Measurements from ENCODE around the gene AGER. TPM values are rescaled to one million over a fixed set of nuclear protein-coding genes. Genes with fewer than 3 reads are reported as not detected.
"Not testable (repeated sequence)": the region's sequence is repeated elsewhere in the genome, so short reads cannot be mapped to it uniquely, and the experiment has no call there.

AGER gene
- total RNA-seq, 1 donor from 2014 or later: 9.9 TPM

DNA sequence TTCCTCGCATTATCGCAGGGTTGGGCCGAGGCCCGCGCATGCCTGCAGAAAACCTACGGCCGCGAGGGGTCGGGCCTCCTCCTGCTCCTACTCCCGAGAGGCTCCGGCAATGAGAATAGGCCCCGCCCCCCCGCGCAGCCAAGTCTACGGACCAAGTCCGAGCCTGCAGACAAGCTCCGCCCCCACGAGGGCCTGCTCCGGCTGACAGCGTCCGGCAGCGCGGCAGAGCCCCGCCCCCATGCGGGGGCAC is 11.5 kb upstream of the AGER start:
- Histone ChIP-seq H3K27ac (ENCODE audit: low read depth, low read length) (peak overlapping the region; percentile 100), H3K4me2 (ENCODE audit: low read length) (peak overlapping the region; percentile 94)

DNA sequence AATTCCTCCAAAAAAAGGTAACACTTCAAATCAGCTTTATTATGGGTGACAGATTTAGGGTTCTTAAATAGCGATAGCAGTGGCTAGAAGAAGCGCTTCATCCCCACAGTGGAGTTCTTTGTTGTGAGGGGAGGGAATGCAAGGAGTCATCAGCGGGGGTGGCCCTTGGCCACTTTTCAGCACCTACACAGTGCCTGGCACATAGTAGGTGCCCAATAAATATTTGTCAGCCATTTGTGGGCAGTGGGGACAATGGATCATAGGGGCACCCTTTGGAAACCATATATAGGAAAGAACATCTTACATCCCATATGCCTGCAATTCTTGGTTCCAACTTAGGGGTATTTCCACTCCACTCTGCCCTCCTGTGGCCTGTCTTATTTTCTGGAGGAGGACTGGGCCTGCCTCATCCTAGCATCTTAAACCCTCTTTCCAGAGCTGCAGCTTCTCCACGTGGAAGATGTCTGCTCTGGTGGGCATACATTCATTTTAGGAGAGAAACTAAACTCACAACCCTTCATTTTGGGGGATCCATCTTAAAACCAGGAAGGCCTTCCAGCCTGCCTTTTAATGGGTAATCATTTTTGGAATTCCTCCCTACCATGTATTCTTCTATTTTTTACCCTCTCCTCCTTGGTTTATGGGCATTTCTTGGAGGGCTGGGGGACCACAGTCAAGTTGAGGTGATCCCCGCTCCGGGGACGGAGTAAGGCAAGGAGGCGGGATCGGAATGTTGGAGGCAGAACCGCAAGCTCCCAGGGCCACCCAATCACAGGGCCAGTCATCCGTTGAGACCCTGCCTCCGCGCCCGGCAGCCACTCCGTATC is 11.0 kb upstream of the AGER start:
- peak; percentile 35 for DNase-seq (ENCODE audit: low read depth)
- no peak for TF ChIP-seq EZH2 (IDR thresholded peaks at IDR 0.05; ENCODE audit: insufficient read depth, low read length)
- TF ChIP-seq CTCF (IDR thresholded peaks at IDR 0.05; ENCODE audit: insufficient read depth, low read depth, low read length): peak; percentile 52
- H3K4me1 ChIP-seq (ENCODE audit: insufficient read depth, low read length): peaks cover 29% of the 10 kb centered on the region
- no peaks in the 10 kb centered on the region for H3K27me3 ChIP-seq (ENCODE audit: insufficient read depth, low read length)
- H3K36me3 ChIP-seq (ENCODE audit: insufficient read depth, low read length): no peaks in the 10 kb centered on the region
- H3K27me3 Mint-ChIP-seq (ENCODE audit: low read depth, unreplicated experiment): no peaks in the 10 kb centered on the region
- FAIRE-seq: no peak
- H3K9me3 ChIP-seq (ENCODE audit: insufficient read depth, low read depth, low read length): no peaks in the 10 kb centered on the region
- H3K4me2 ChIP-seq (ENCODE audit: low read length): peak overlapping the region; percentile 90
- H3K9me3 Mint-ChIP-seq (ENCODE audit: unreplicated experiment): no peaks in the 10 kb centered on the region
- peak overlapping the region; percentile 87 for H3K27ac ChIP-seq (ENCODE audit: low read depth, low read length)
- H3K79me2 ChIP-seq (ENCODE audit: insufficient read depth, low read length): peaks cover 9% of the 10 kb centered on the region
- peak overlapping the region; percentile 55 for H3K4me3 ChIP-seq (ENCODE audit: insufficient read depth, low read depth, low read length)
- no peaks in the 10 kb centered on the region for H3K36me3 Mint-ChIP-seq (ENCODE audit: low read depth, unreplicated experiment)
- H3K27ac Mint-ChIP-seq (ENCODE audit: unreplicated experiment): peak overlapping the region; percentile 94
- peak overlapping the region; percentile 86 for H3K9ac ChIP-seq (ENCODE audit: low read length)
- H4K20me1 ChIP-seq (ENCODE audit: insufficient read depth, low read length): no peaks in the 10 kb centered on the region
- H3K4me1 Mint-ChIP-seq (ENCODE audit: low read depth, unreplicated experiment): peaks cover 21% of the 10 kb centered on the region
- H2AFZ ChIP-seq (ENCODE audit: low read depth, low read length): peak overlapping the region; percentile 50
- H3K4me3 Mint-ChIP-seq (ENCODE audit: unreplicated experiment): peak overlapping the region; percentile 85

More for the DNA sequence above, 11.5 kb upstream of the AGER start:
- no peaks in the 10 kb centered on the region for H3K36me3 Mint-ChIP-seq (ENCODE audit: low read depth, unreplicated experiment)
- Histone ChIP-seq H3K4me3 (ENCODE audit: insufficient read depth, low read depth, low read length) (peak overlapping the region; percentile 81), H3K9me3 (ENCODE audit: insufficient read depth, low read depth, low read length) (no peaks in the 10 kb centered on the region), H3K36me3 (ENCODE audit: insufficient read depth, low read length) (no peaks in the 10 kb centered on the region), H3K9ac (ENCODE audit: low read length) (peak overlapping the region; percentile 99), H2AFZ (ENCODE audit: low read depth, low read length) (no peak overlapping the region), H4K20me1 (ENCODE audit: insufficient read depth, low read length) (no peaks in the 10 kb centered on the region), H3K4me1 (ENCODE audit: insufficient read depth, low read length) (peaks cover 25% of the 10 kb centered on the region), H3K27me3 (ENCODE audit: insufficient read depth, low read length) (no peaks in the 10 kb centered on the region), H3K79me2 (ENCODE audit: insufficient read depth, low read length) (peaks cover 9% of the 10 kb centered on the region)
- no peaks in the 10 kb centered on the region for H3K9me3 Mint-ChIP-seq (ENCODE audit: unreplicated experiment)
- H3K4me1 Mint-ChIP-seq (ENCODE audit: low read depth, unreplicated experiment): peaks cover 21% of the 10 kb centered on the region
- H3K27ac Mint-ChIP-seq (ENCODE audit: unreplicated experiment): no peak overlapping the region
- DNase-seq (ENCODE audit: low read depth): peak; percentile 97
- H3K4me3 Mint-ChIP-seq (ENCODE audit: unreplicated experiment): peak overlapping the region; percentile 85
- peaks cover 3% of the 10 kb centered on the region for H3K27me3 Mint-ChIP-seq (ENCODE audit: low read depth, unreplicated experiment)
- no peak for FAIRE-seq
- TF ChIP-seq EZH2 (IDR thresholded peaks at IDR 0.05; ENCODE audit: insufficient read depth, low read length): no peak
- TF ChIP-seq CTCF (IDR thresholded peaks at IDR 0.05; ENCODE audit: insufficient read depth, low read depth, low read length): no peak

GRCh38 chr6:32194388-32194787 is 10.3 kb upstream of the AGER start:
- no peaks in the 10 kb centered on the region for H3K36me3 Mint-ChIP-seq (ENCODE audit: low read depth, unreplicated experiment)
- DNase-seq (ENCODE audit: low read depth) (no peak), FAIRE-seq (no peak)
- H3K4me1 Mint-ChIP-seq (ENCODE audit: low read depth, unreplicated experiment): peaks cover 21% of the 10 kb centered on the region
- H3K79me2 ChIP-seq (ENCODE audit: insufficient read depth, low read length): peaks cover 12% of the 10 kb centered on the region
- H3K4me2 ChIP-seq (ENCODE audit: low read length): peak overlapping the region; percentile 90
- H3K27me3 ChIP-seq (ENCODE audit: insufficient read depth, low read length): no peaks in the 10 kb centered on the region
- H3K4me3 Mint-ChIP-seq (ENCODE audit: unreplicated experiment): peak overlapping the region; percentile 85
- H3K27ac Mint-ChIP-seq (ENCODE audit: unreplicated experiment): peak overlapping the region; percentile 94
- peak overlapping the region; percentile 86 for H3K9ac ChIP-seq (ENCODE audit: low read length)
- no peaks in the 10 kb centered on the region for H3K9me3 ChIP-seq (ENCODE audit: insufficient read depth, low read depth, low read length)
- no peak overlapping the region for H3K27ac ChIP-seq (ENCODE audit: low read depth, low read length)
- H3K27me3 Mint-ChIP-seq (ENCODE audit: low read depth, unreplicated experiment): no peaks in the 10 kb centered on the region
- no peaks in the 10 kb centered on the region for H3K9me3 Mint-ChIP-seq (ENCODE audit: unreplicated experiment)
- H3K36me3 ChIP-seq (ENCODE audit: insufficient read depth, low read length): no peaks in the 10 kb centered on the region
- H4K20me1 ChIP-seq (ENCODE audit: insufficient read depth, low read length): no peaks in the 10 kb centered on the region
- no peak overlapping the region for H3K4me3 ChIP-seq (ENCODE audit: insufficient read depth, low read depth, low read length)
- H3K4me1 ChIP-seq (ENCODE audit: insufficient read depth, low read length): peaks cover 29% of the 10 kb centered on the region
- no peak overlapping the region for H2AFZ ChIP-seq (ENCODE audit: low read depth, low read length)
- no peak for TF ChIP-seq EZH2 (IDR thresholded peaks at IDR 0.05; ENCODE audit: insufficient read depth, low read length)
- no peak for TF ChIP-seq CTCF (IDR thresholded peaks at IDR 0.05; ENCODE audit: insufficient read depth, low read depth, low read length)

DNA sequence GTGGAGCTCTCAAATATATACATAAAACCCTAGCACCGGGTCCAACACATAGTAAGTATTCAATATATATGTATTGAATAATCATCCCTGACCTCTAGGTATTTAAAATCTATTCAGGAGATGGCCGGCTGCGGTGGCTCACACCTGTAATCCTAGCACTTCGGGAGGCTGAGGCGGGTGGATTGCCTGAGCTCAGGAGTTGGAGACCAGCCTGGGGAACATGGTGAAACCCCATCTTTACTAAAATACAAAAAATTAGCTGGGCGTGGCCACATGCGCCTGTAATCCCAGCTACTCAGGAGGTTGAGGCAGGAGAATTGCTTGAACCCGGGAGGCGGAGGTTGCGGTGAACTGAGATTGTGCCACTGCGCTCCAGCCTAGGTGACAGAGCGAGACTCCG is 9.0 kb upstream of the AGER start:
- Histone ChIP-seq H2AFZ (ENCODE audit: low read depth, low read length) (peak overlapping the region; percentile 54), H3K4me1 (ENCODE audit: insufficient read depth, low read length) (peaks cover 39% of the 10 kb centered on the region), H3K27ac (ENCODE audit: low read depth, low read length) (peak overlapping the region; percentile 34), H3K4me2 (ENCODE audit: low read length) (peak overlapping the region; percentile 80), H3K9ac (ENCODE audit: low read length) (peak overlapping the region; percentile 33), H3K79me2 (ENCODE audit: insufficient read depth, low read length) (peaks cover 25% of the 10 kb centered on the region)
- not testable (repeated sequence) for H3K36me3 ChIP-seq (ENCODE audit: insufficient read depth, low read length); H4K20me1 ChIP-seq (ENCODE audit: insufficient read depth, low read length); H3K27me3 ChIP-seq (ENCODE audit: insufficient read depth, low read length); DNase-seq (ENCODE audit: low read depth); H3K36me3 Mint-ChIP-seq (ENCODE audit: low read depth, unreplicated experiment); H3K9me3 Mint-ChIP-seq (ENCODE audit: unreplicated experiment); H3K4me3 ChIP-seq (ENCODE audit: insufficient read depth, low read depth, low read length); FAIRE-seq; H3K27me3 Mint-ChIP-seq (ENCODE audit: low read depth, unreplicated experiment); H3K9me3 ChIP-seq (ENCODE audit: insufficient read depth, low read depth, low read length)
- Mint-ChIP-seq H3K4me1 (ENCODE audit: low read depth, unreplicated experiment) (peaks cover 28% of the 10 kb centered on the region), H3K4me3 (ENCODE audit: unreplicated experiment) (peak overlapping the region; percentile 50), H3K27ac (ENCODE audit: unreplicated experiment) (peak overlapping the region; percentile 53)

Data from astrocyte (in vitro differentiated cells and primary cell).